GM12801 (cell line): ENCODE data around the gene SLC26A2.

Experiments
- CTCF ChIP-seq: IDR thresholded peaks from one replicate; pipeline ENCODE4 v1.5.1; 2011; ENCODE audit warnings: control low read depth; ENCODE audit not compliant: insufficient read length; ENCODE audit errors: extremely low read depth

The SLC26A2 gene

GRCh38 chr5:149917073-149917676 lies 43.4 kb upstream of the SLC26A2 start:
- no peak for TF ChIP-seq CTCF

GRCh38 chr5:149921597-149921996 lies 39.0 kb upstream of the SLC26A2 start:
- TF ChIP-seq CTCF, result no peak

- TF ChIP-seq CTCF, result no peak
These were observed 37.6 kb upstream of the SLC26A2 start for GRCh38 chr5:149922950-149923349.

GRCh38 chr5:149924486-149924885 lies 36.1 kb upstream of the SLC26A2 start:
- no peak for TF ChIP-seq CTCF

GRCh38 chr5:149930043-149930748 lies 30.4 kb upstream of the SLC26A2 start:
- TF ChIP-seq CTCF, result no peak

- TF ChIP-seq CTCF, result no peak
These were observed 29.6 kb upstream of the SLC26A2 start for GRCh38 chr5:149930749-149931574.

- TF ChIP-seq CTCF, result no peak
These were observed 28.5 kb upstream of the SLC26A2 start for GRCh38 chr5:149931992-149932436.
